ENCODE data around the gene DYNLT1. TPM values are rescaled to one million over a fixed set of nuclear protein-coding genes. Genes with fewer than 3 reads are reported as not detected.

DYNLT1 gene
- total RNA-seq, 1 experiment from 2014 or later, result 97.6 TPM

Other genes with a start within 250 kb of the DYNLT1 start
- 21.4 and 32.8 TPM in 2 replicates for gene TMEM181, start 84.7 kb downstream of the DYNLT1 start, total RNA-seq (2014; rRNA removed; shearing (Covaris generic))
- gene SYTL3, start 5.3 kb upstream of the DYNLT1 start, total RNA-seq (2014; rRNA removed; shearing (Covaris generic)), result 3.1 TPM in 1 of 2 replicates, not detected in the other
- 206 and 261 TPM in 2 replicates for gene EZR, start 174.6 kb upstream of the DYNLT1 start, total RNA-seq (2014; rRNA removed; shearing (Covaris generic))

Data from G401 (cell line).